GM18505 (cell line): ENCODE measurements around the gene YPEL4.

Source experiments
- ATAC-seq: cut with Tn5 transposase; IDR thresholded peaks from one replicate; pipeline ENCODE4 v1.9.1; 2021; ENCODE audit not compliant: unreplicated experiment
- POLR2A ChIP-seq: IDR thresholded peaks from 4 replicates; pipeline ENCODE4 v1.6.1; 2011; ENCODE audit warnings: borderline replicate concordance; ENCODE audit not compliant: insufficient read depth, insufficient read length; ENCODE audit errors: extremely low read depth

The YPEL4 gene

GRCh38 chr11:57645689-57646085, 4.0 kb downstream of the YPEL4 start:
- ATAC-seq: no peak
- TF ChIP-seq POLR2A: no peak

- ATAC-seq: peak; percentile 41
- no peak for TF ChIP-seq POLR2A
Measured at GRCh38 chr11:57644748-57645688, 4.7 kb downstream of the YPEL4 start.

GRCh38 chr11:57643802-57644201, 5.9 kb downstream of the YPEL4 start:
- no peak for ATAC-seq
- no peak for TF ChIP-seq POLR2A

GRCh38 chr11:57641011-57641807, 8.5 kb downstream of the YPEL4 start:
- no peak for ATAC-seq
- no peak for TF ChIP-seq POLR2A

- TF ChIP-seq POLR2A: no peak
- no peak for ATAC-seq
Measured at GRCh38 chr11:57640068-57640800, 9.5 kb downstream of the YPEL4 start.

GRCh38 chr11:57639321-57640067, 10.2 kb downstream of the YPEL4 start:
- no peak for TF ChIP-seq POLR2A
- no peak for ATAC-seq

GRCh38 chr11:57638811-57639320, 10.8 kb downstream of the YPEL4 start:
- TF ChIP-seq POLR2A: no peak
- no peak for ATAC-seq

GRCh38 chr11:57638005-57638781, 11.5 kb downstream of the YPEL4 start:
- ATAC-seq: no peak
- no peak for TF ChIP-seq POLR2A

GRCh38 chr11:57637626-57638004, 12.1 kb downstream of the YPEL4 start:
- TF ChIP-seq POLR2A: no peak
- ATAC-seq: no peak

- TF ChIP-seq POLR2A: no peak
- no peak for ATAC-seq
Measured at GRCh38 chr11:57635246-57635645, 14.5 kb downstream of the YPEL4 start.

GRCh38 chr11:57634311-57634710, 15.4 kb downstream of the YPEL4 start:
- TF ChIP-seq POLR2A: no peak
- no peak for ATAC-seq
